Lung (tissue), 16 donors: ENCODE data around the gene PYGM. TPM values are rescaled to one million over a fixed set of nuclear protein-coding genes. Genes with fewer than 3 reads are reported as not detected.

Experiments
- ATAC-seq: fragments of 200-7000 bp; cut with Tn5 transposase; one replicate; pipeline ENCODE4 v1.9.1; 2020; ENCODE audit warnings: moderate number of reproducible peaks; ENCODE audit not compliant: insufficient read depth, low FRiP score
- DNase-seq, 3 donors: peaks; one replicate each; pipeline ENCODE4 v3.0.0-alpha.2; 2013 to 2017
- H3K27ac ChIP-seq, 2 donors: one replicate each; pipeline ENCODE4 v1.5.1; 2013; ENCODE audit warnings: mild to moderate bottlenecking in 2 of 2, moderate library complexity in 2 of 2, control low read depth in 1 of 2, inconsistent platforms in 1 of 2, low read depth in 1 of 2, low read length in 1 of 2
- H3K27me3 ChIP-seq, 3 donors: one replicate each; pipeline ENCODE4 v1.5.1; 2013; ENCODE audit warnings: low read length in 2 of 3; ENCODE audit not compliant: control insufficient read depth in 3 of 3, insufficient read depth in 3 of 3
- H3K36me3 ChIP-seq, 4 donors: one replicate each; pipeline ENCODE4 v1.5.1; 2013; ENCODE audit warnings: low read length in 4 of 4, mild to moderate bottlenecking in 1 of 4, moderate library complexity in 1 of 4; ENCODE audit not compliant: control insufficient read depth in 4 of 4, insufficient read depth in 4 of 4
- H3K4me1 ChIP-seq, 5 donors: one replicate each; pipeline ENCODE4 v1.5.1; 2013; ENCODE audit warnings: low read length in 5 of 5, mild to moderate bottlenecking in 2 of 5, moderate library complexity in 1 of 5; ENCODE audit not compliant: control insufficient read depth in 5 of 5, insufficient read depth in 5 of 5
- H3K4me3 ChIP-seq: one replicate; pipeline ENCODE4 v1.5.1; 2013; ENCODE audit warnings: mild to moderate bottlenecking, control low read depth, moderate library complexity
- H3K9ac ChIP-seq, 2 donors: one replicate each; pipeline ENCODE4 v1.5.1; 2013; ENCODE audit warnings: low read length in 2 of 2, control low read depth in 1 of 2; ENCODE audit not compliant: insufficient read depth in 1 of 2
- H3K9me3 ChIP-seq, 4 donors: one replicate each; pipeline ENCODE4 v1.5.1; 2013; ENCODE audit warnings: low read length in 3 of 4, mild to moderate bottlenecking in 1 of 4, moderate library complexity in 1 of 4; ENCODE audit not compliant: control insufficient read depth in 4 of 4, insufficient read depth in 3 of 4
- CTCF ChIP-seq: IDR thresholded peaks from 2 replicates; pipeline ENCODE4 v1.5.1; 2012; ENCODE audit warnings: mild to moderate bottlenecking; ENCODE audit errors: control extremely low read depth, extremely low read depth
- WGBS, 2 donors: extraction: QIAGEN DNeasy Blood & Tissue Kit; methylation state at CpG; one replicate each; pipeline ENCODE4 v1.1.7; 2013; 5-methylcytosine and 5-hydroxymethylcytosine counted together
- long read RNA-seq, 5 donors: transcript quantifications; one replicate each; lab custom pipeline, GENCODE V29; 2026
- polyA plus RNA-seq, 2 donors: library from polyadenylated mRNA; stranded (reverse); fragments of 200-250 nt; gene quantifications; one replicate each; pipeline ENCODE4 v1.2.1, GENCODE V29; 2013
- total RNA-seq, 2 donors: library from RNA; depleted of rRNA in 1 of 2; stranded (reverse); fragments of >200 nt in 1 of 2; gene quantifications; one replicate each; pipeline ENCODE4 v1.2.1, GENCODE V29; 2014 to 2021
- donor health status: control.
- donor health status: control.
- donor health status: Bipolar disorder and iron deficiency.
- donor health status: healthy.
- donor health status: DM: yes; HTN: yes; CAD: no.

PYGM gene
- total RNA-seq (1 to 10 TPM; 3.7 to 3.8 TPM), polyA plus RNA-seq (1 to 10 TPM; 1.2 TPM)
- long read RNA-seq, donor 1, result 0 reads
- long read RNA-seq, donor 2, result 0 reads
- long read RNA-seq, donor 3, result 0 reads
- long read RNA-seq, donor 4, result 0 reads
- long read RNA-seq, donor 5, result 0 reads

- 58 to 72% methylated on average over 23 to 24 of the region's 24 CpGs for WGBS, 2 donors
- H3K4me3 ChIP-seq, result no peak within 1 kb of the TSS
These were observed at the start of gene PYGM for GRCh38 chr11:64759722-64760719. Gene PYGM (minus strand): TSS chr11:64759974. CDS start chr11:64759898, 76 bp downstream.

GRCh38 chr11:64805481-64805880 lies 45.7 kb upstream of the PYGM start:
- no peak overlapping the region for H3K9ac ChIP-seq
- no peaks in the 10 kb centered on the region for H3K27me3 ChIP-seq
- no peaks in the 10 kb centered on the region for H3K9me3 ChIP-seq
- TF ChIP-seq CTCF, result no peak
- 91 to 97% methylated on average over 9 of the region's 9 CpGs for WGBS, 2 donors
- H3K27ac ChIP-seq, result no peak overlapping the region
- H3K4me3 ChIP-seq, result no peak overlapping the region
- DNase-seq (no peak), ATAC-seq (no peak)
- peaks cover 4 to 31% (median 14%) of the 10 kb centered on the region in 5 donors for H3K4me1 ChIP-seq
- H3K36me3 ChIP-seq, result peaks cover 0 to 19% (median 15%) of the 10 kb centered on the region in 4 donors

More at GRCh38 chr11:64759722-64760719, at the start of gene PYGM:
- Histone ChIP-seq H3K36me3 (peaks cover 12 to 27% (median 16%) of the 10 kb centered on the region in 4 donors), H3K9ac (no peak within 1 kb of the TSS), H3K4me1 (peaks cover 0 to 17% (median 8%) of the 10 kb centered on the region in 5 donors), H3K9me3 (no peaks in the 10 kb centered on the region), H3K27me3 (no peaks in the 10 kb centered on the region), H3K27ac (peak within 1 kb of the TSS; percentile 26 to 55)
- no peak for TF ChIP-seq CTCF
- peak; percentile 79 to 88 (median 80) for DNase-seq
- peak; percentile 36 for ATAC-seq

GRCh38 chr11:64804346-64805210 lies 44.8 kb upstream of the PYGM start:
- WGBS, 2 donors, result 93 to 95% methylated on average over 27 to 41 of the region's 41 CpGs
- peaks cover 4 to 29% (median 14%) of the 10 kb centered on the region in 5 donors for H3K4me1 ChIP-seq
- TF ChIP-seq CTCF, result no peak
- no peak overlapping the region for H3K9ac ChIP-seq
- peak overlapping the region; percentile 87 to 91 for H3K27ac ChIP-seq
- no peaks in the 10 kb centered on the region for H3K27me3 ChIP-seq
- DNase-seq (no peak), ATAC-seq (no peak)
- no peaks in the 10 kb centered on the region for H3K9me3 ChIP-seq
- no peak overlapping the region for H3K4me3 ChIP-seq
- H3K36me3 ChIP-seq, result peaks cover 0 to 19% (median 15%) of the 10 kb centered on the region in 4 donors
